ENCODE measurements around the gene MBD5.

Gene MBD5

GRCh38 chr2:148493822-148494563, 473.1 kb downstream of the MBD5 start:
- TF ChIP-seq EGR1 (IDR thresholded peaks at IDR 0.05) = no peak
- no peak for TF ChIP-seq USF1 (IDR thresholded peaks at IDR 0.05)
- no peak for TF ChIP-seq TAF1 (IDR thresholded peaks at IDR 0.05; ENCODE audit: low read depth)
- no peak for TF ChIP-seq TEAD4 (IDR thresholded peaks at IDR 0.05)
- TF ChIP-seq CEBPB (IDR thresholded peaks at IDR 0.05) = no peak

GRCh38 chr2:148495586-148495985, 474.7 kb downstream of the MBD5 start:
- TF ChIP-seq RAD21 (IDR thresholded peaks at IDR 0.05; ENCODE audit: low read depth) (no peak), TAF1 (IDR thresholded peaks at IDR 0.05; ENCODE audit: low read depth) (no peak), ZBTB7A (IDR thresholded peaks at IDR 0.05; ENCODE audit: low read depth) (no peak), USF1 (IDR thresholded peaks at IDR 0.05) (no peak), CREB1 (IDR thresholded peaks at IDR 0.05; ENCODE audit: low read depth) (no peak), CEBPB (IDR thresholded peaks at IDR 0.05) (no peak), EP300 (IDR thresholded peaks at IDR 0.05; ENCODE audit: borderline replicate concordance) (no peak), TCF12 (IDR thresholded peaks at IDR 0.05; ENCODE audit: low read depth) (no peak), MAX (IDR thresholded peaks at IDR 0.05) (no peak), FOXM1 (IDR thresholded peaks at IDR 0.05; ENCODE audit: borderline replicate concordance, low read depth) (no peak), TEAD4 (IDR thresholded peaks at IDR 0.05) (no peak), NFIC (IDR thresholded peaks at IDR 0.05) (no peak), EGR1 (IDR thresholded peaks at IDR 0.05) (no peak)

- TF ChIP-seq RAD21 (IDR thresholded peaks at IDR 0.05; ENCODE audit: low read depth) (no peak), NFIC (IDR thresholded peaks at IDR 0.05) (no peak), MAX (IDR thresholded peaks at IDR 0.05) (no peak), CEBPB (IDR thresholded peaks at IDR 0.05) (no peak), CREB1 (IDR thresholded peaks at IDR 0.05; ENCODE audit: low read depth) (no peak), TEAD4 (IDR thresholded peaks at IDR 0.05) (no peak), EP300 (IDR thresholded peaks at IDR 0.05; ENCODE audit: borderline replicate concordance) (no peak)
Measured at GRCh38 chr2:148501545-148501944, 480.7 kb downstream of the MBD5 start.

- no peak for TF ChIP-seq FOXM1 (IDR thresholded peaks at IDR 0.05; ENCODE audit: borderline replicate concordance, low read depth)
Measured at GRCh38 chr2:148503516-148503915, 482.6 kb downstream of the MBD5 start.

GRCh38 chr2:148507970-148508369, 487.1 kb downstream of the MBD5 start:
- TF ChIP-seq YY1 (IDR thresholded peaks at IDR 0.05; ENCODE audit: low read depth) (no peak), TCF12 (IDR thresholded peaks at IDR 0.05; ENCODE audit: low read depth) (no peak), EP300 (IDR thresholded peaks at IDR 0.05; ENCODE audit: borderline replicate concordance) (no peak), FOXM1 (IDR thresholded peaks at IDR 0.05; ENCODE audit: borderline replicate concordance, low read depth) (no peak), MAX (IDR thresholded peaks at IDR 0.05) (no peak), TAF1 (IDR thresholded peaks at IDR 0.05; ENCODE audit: low read depth) (no peak), TEAD4 (IDR thresholded peaks at IDR 0.05) (no peak), CEBPB (IDR thresholded peaks at IDR 0.05) (no peak)

- no peak for TF ChIP-seq TEAD4 (IDR thresholded peaks at IDR 0.05)
- TF ChIP-seq RAD21 (IDR thresholded peaks at IDR 0.05; ENCODE audit: low read depth) = no peak
- no peak for TF ChIP-seq NFIC (IDR thresholded peaks at IDR 0.05)
- TF ChIP-seq FOXM1 (IDR thresholded peaks at IDR 0.05; ENCODE audit: borderline replicate concordance, low read depth) = no peak
- TF ChIP-seq REST (IDR thresholded peaks at IDR 0.05; ENCODE audit: low read depth) = no peak
- no peak for TF ChIP-seq EP300 (IDR thresholded peaks at IDR 0.05; ENCODE audit: borderline replicate concordance)
- no peak for TF ChIP-seq TCF12 (IDR thresholded peaks at IDR 0.05; ENCODE audit: low read depth)
- TF ChIP-seq CEBPB (IDR thresholded peaks at IDR 0.05) = no peak
- no peak for TF ChIP-seq EGR1 (IDR thresholded peaks at IDR 0.05)
- TF ChIP-seq CREB1 (IDR thresholded peaks at IDR 0.05; ENCODE audit: low read depth) = no peak
- no peak for TF ChIP-seq USF1 (IDR thresholded peaks at IDR 0.05)
- TF ChIP-seq YY1 (IDR thresholded peaks at IDR 0.05; ENCODE audit: low read depth) = no peak
- TF ChIP-seq ZBTB7A (IDR thresholded peaks at IDR 0.05; ENCODE audit: low read depth) = no peak
- TF ChIP-seq TAF1 (IDR thresholded peaks at IDR 0.05; ENCODE audit: low read depth) = no peak
- TF ChIP-seq MAX (IDR thresholded peaks at IDR 0.05) = no peak
Measured at GRCh38 chr2:148508878-148509287, 488.0 kb downstream of the MBD5 start.
